Esophagus muscularis mucosa (tissue), 4 donors: ENCODE results near the gene TUBAL3.

Experiments used
- CTCF ChIP-seq, 3 experiments: fragments of 200-600 bp in 2 of 3; fragments of 450-650 bp in 1 of 3; sonication (generic) in 2 of 3; IDR thresholded peaks; one replicate each; pipeline ENCODE4 v1.5.1; 2017 to 2019; ENCODE audit warnings: antibody characterized with exemption in 3 of 3, mild to moderate bottlenecking in 2 of 3, moderate library complexity in 1 of 3
- EP300 ChIP-seq: sonication (generic); formaldehyde crosslinking; IDR thresholded peaks from one replicate; pipeline ENCODE4 v1.6.1; 2017; ENCODE audit warnings: antibody characterized with exemption
- POLR2A ChIP-seq: fragments of 450-650 bp; IDR thresholded peaks from one replicate; pipeline ENCODE4 v1.6.1; 2017; ENCODE audit warnings: antibody characterized with exemption, moderate library complexity, mild to moderate bottlenecking, low read depth
- POLR2AphosphoS5 ChIP-seq, 2 donors: sonication (generic); formaldehyde crosslinking; IDR thresholded peaks; one replicate each; pipeline ENCODE4 v1.6.1; 2017; ENCODE audit warnings: antibody characterized with exemption in 2 of 2

- no peak for TF ChIP-seq CTCF (IDR thresholded peaks at IDR 0.05)
- TF ChIP-seq POLR2A, result no peak
- TF ChIP-seq EP300, result no peak
- TF ChIP-seq POLR2AphosphoS5 (IDR thresholded peaks at IDR 0.05), result no peak
These were observed 42.4 kb upstream of the TUBAL3 start for GRCh38 chr10:5447056-5447455.
